Neural progenitor cell (in vitro differentiated cells): ENCODE results near the gene RNF212.

ENCODE experiments used
- EZH2 ChIP-seq: fragments of 200-600 bp; sonication (generic); IDR thresholded peaks from 2 replicates; pipeline ENCODE4 v1.6.1; 2017; ENCODE audit warnings: antibody characterized with exemption, mild to moderate bottlenecking, moderate library complexity
- TF ChIP-seq, protein P1 (sequence below): fragments of 200-600 bp; sonication (generic); IDR thresholded peaks from 2 replicates; pipeline ENCODE4 v1.5.1; 2017; ENCODE audit warnings: antibody characterized with exemption, mild to moderate bottlenecking

DNA sequence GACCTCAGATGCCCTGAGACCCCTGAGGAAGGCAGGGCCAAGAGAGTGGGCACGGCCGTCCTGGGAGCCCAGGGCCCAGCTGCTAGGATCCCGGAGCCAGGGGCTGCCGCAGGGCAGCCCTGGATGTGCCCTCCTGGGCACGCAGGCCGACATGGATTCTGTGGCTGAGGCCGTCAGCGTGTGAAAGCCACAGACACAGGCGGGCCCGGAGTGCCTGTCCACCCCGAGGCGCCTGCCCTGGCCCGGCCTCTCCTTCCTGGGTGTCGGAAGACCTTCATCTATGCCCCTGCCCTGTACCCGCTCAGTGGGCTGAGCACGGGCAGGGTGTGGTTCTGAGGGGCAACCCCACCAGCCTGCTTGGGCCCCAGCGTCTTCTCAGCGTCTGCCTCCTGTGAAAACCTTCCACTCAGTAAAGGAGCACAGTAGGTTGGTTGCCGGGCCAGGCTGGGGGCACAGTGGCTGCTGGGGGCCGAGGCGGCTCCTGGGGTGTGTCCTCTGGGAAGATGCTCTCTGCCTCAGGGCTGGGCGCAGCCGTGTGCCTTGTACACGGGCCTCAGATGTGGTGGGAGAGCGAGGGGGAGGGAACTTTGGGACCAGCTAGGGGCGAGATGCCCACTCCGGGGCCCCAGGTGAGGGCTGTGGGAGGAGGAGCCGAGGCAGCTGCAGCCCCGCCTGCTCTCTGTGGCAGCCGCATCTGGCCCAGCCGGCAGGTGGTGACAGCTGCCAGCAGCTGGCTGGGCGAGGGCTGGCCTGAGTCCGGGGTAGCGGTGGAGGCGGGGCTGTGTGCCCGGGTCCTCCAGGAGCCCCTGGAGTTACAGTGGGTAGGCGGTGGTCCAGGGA, 81.2 kb downstream of the RNF212 start:
- TF ChIP-seq, protein P1, sequence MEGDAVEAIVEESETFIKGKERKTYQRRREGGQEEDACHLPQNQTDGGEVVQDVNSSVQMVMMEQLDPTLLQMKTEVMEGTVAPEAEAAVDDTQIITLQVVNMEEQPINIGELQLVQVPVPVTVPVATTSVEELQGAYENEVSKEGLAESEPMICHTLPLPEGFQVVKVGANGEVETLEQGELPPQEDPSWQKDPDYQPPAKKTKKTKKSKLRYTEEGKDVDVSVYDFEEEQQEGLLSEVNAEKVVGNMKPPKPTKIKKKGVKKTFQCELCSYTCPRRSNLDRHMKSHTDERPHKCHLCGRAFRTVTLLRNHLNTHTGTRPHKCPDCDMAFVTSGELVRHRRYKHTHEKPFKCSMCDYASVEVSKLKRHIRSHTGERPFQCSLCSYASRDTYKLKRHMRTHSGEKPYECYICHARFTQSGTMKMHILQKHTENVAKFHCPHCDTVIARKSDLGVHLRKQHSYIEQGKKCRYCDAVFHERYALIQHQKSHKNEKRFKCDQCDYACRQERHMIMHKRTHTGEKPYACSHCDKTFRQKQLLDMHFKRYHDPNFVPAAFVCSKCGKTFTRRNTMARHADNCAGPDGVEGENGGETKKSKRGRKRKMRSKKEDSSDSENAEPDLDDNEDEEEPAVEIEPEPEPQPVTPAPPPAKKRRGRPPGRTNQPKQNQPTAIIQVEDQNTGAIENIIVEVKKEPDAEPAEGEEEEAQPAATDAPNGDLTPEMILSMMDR = no peak
- no peak for TF ChIP-seq EZH2
